MM.1S (cell line): ENCODE data around the gene SMG7.

Experiments
- CTCF ChIP-seq: fragments of 300-600 bp; sonication (generic); IDR thresholded peaks from 2 replicates; pipeline ENCODE4 v1.5.1; 2016; ENCODE audit warnings: antibody characterized with exemption, low read length, mixed read lengths
- EZH2 ChIP-seq: fragments of 300-600 bp; sonication (generic); optimal IDR thresholded peaks from 2 replicates; pipeline ENCODE3; 2017; ENCODE audit warnings: low read depth, mild to moderate bottlenecking, antibody characterized with exemption, low read length, mixed read lengths

- TF ChIP-seq CTCF (no peak), EZH2 (no peak)
Measured at GRCh38 chr1:183493540-183494245, 21.4 kb downstream of the SMG7 start.
